ENCODE data around the gene RAB39B. TPM values are rescaled to one million over a fixed set of nuclear protein-coding genes. Genes with fewer than 3 reads are reported as not detected.
"Not testable (repeated sequence)": the region's sequence is repeated elsewhere in the genome, so short reads cannot be mapped to it uniquely, and the experiment has no call there.

The RAB39B gene, protein sequence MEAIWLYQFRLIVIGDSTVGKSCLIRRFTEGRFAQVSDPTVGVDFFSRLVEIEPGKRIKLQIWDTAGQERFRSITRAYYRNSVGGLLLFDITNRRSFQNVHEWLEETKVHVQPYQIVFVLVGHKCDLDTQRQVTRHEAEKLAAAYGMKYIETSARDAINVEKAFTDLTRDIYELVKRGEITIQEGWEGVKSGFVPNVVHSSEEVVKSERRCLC
- total RNA-seq, result 1.7 and 2.1 TPM in 2 replicates
- 3.0 and 4.2 TPM in 2 replicates for polyA plus RNA-seq

DNA sequence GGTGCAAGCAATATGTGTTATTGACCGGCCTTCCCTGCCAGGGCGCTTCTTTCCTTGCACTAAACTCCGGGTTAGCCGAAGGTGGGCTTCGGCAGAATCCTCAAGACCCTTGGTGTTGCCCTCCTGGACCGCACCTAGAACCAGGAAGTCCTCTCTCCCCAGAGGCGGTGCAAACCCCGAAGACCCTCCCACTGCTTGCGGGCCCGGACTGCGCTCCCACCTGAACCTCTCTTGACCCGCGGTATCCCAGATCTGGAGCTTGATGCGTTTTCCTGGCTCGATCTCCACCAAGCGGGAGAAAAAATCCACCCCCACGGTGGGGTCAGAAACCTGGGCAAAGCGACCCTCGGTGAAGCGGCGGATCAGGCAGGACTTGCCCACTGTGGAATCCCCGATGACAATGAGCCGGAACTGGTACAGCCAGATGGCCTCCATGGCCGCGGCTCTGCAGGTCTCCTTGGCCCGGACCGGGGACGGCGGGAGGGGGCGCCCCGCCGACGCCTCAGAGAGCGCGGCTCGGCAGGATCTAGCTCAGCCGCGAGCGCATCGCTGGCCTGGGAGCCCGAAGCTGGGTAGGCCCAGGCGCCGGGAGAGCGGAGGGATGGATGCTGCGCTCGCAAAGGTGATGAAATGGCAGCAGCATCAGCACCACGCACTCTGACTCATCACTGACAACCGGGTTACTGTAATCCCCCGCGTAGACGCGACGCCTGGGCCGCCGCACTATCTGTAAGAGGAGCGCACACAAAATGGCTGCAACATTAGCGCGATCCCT lies at the start of gene RAB39B:
Gene RAB39B (minus strand): TSS at position 638 of the 775 bp plus-strand sequence. CDS start 203 bp downstream, at position 435.
- Histone ChIP-seq H3K9me3 (ENCODE audit: low read depth) (no peaks in the 10 kb centered on the region), H3K4me1 (ENCODE audit: low read depth) (no peaks in the 10 kb centered on the region), H3K4me3 (peak within 1 kb of the TSS; percentile 52), H3K27me3 (no peaks in the 10 kb centered on the region), H3K27ac (no peak within 1 kb of the TSS), H3K36me3 (no peaks in the 10 kb centered on the region)
- peak; percentile 53 to 61 for DNase-seq (ENCODE audit: low read depth in 1 of 2, low spot score in 1 of 2)
- TF ChIP-seq, protein P1, sequence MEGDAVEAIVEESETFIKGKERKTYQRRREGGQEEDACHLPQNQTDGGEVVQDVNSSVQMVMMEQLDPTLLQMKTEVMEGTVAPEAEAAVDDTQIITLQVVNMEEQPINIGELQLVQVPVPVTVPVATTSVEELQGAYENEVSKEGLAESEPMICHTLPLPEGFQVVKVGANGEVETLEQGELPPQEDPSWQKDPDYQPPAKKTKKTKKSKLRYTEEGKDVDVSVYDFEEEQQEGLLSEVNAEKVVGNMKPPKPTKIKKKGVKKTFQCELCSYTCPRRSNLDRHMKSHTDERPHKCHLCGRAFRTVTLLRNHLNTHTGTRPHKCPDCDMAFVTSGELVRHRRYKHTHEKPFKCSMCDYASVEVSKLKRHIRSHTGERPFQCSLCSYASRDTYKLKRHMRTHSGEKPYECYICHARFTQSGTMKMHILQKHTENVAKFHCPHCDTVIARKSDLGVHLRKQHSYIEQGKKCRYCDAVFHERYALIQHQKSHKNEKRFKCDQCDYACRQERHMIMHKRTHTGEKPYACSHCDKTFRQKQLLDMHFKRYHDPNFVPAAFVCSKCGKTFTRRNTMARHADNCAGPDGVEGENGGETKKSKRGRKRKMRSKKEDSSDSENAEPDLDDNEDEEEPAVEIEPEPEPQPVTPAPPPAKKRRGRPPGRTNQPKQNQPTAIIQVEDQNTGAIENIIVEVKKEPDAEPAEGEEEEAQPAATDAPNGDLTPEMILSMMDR (IDR thresholded peaks at IDR 0.05; ENCODE audit: low read depth, low read length), result no peak

DNA sequence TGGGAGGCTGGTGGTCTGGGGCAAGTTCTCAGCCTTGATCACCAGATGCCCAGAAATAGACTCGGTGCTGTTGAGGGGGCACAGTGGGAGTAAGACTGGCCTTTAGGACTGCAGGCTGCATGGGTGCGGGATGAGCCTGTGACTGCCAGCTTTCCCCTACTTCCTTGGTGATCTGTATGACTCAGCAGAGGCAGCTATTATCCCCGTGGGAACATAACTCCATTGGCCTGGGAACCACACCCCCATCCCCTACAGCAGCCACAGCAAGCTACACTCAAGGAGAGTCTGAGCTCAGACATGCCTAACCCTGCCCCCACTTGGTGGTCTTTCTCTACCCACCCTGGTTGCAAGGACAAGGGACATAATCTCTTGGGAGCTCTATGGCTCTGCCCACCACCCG lies 49.5 kb upstream of the RAB39B start:
- Histone ChIP-seq H3K4me1 (ENCODE audit: low read depth) (no peaks in the 10 kb centered on the region), H3K27ac (no peak overlapping the region), H3K9me3 (ENCODE audit: low read depth) (no peaks in the 10 kb centered on the region), H3K4me3 (no peak overlapping the region), H3K27me3 (no peaks in the 10 kb centered on the region), H3K36me3 (no peaks in the 10 kb centered on the region)
- TF ChIP-seq, protein P1 (IDR thresholded peaks at IDR 0.05; ENCODE audit: low read depth, low read length), result no peak
- no peak for DNase-seq (ENCODE audit: low read depth in 1 of 2, low spot score in 1 of 2)

DNA sequence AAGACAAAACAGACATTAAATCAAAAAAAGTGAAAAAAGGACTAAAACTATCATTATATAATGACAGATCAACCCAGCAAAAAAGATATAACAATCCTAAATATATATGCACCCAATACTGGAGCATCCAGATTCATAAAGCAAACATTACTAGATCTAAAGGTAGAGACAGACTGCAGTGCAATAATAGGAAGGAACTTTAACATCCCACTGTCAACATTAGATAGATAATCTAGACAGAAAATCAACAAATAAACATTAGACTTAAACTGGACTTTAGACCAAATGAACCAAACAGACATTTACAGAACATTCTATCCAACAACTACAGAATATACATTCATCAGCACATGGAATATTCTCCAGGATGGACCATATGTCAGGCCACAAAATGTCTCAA lies 29.5 kb upstream of the RAB39B start:
- no peaks in the 10 kb centered on the region for H3K27me3 ChIP-seq
- no peaks in the 10 kb centered on the region for H3K9me3 ChIP-seq (ENCODE audit: low read depth)
- no peak overlapping the region for H3K4me3 ChIP-seq
- DNase-seq (ENCODE audit: low read depth in 1 of 2, low spot score in 1 of 2), result no peak
- TF ChIP-seq, protein P1 (IDR thresholded peaks at IDR 0.05; ENCODE audit: low read depth, low read length), result no peak
- H3K27ac ChIP-seq, result no peak overlapping the region
- no peaks in the 10 kb centered on the region for H3K4me1 ChIP-seq (ENCODE audit: low read depth)
- H3K36me3 ChIP-seq, result no peaks in the 10 kb centered on the region

DNA sequence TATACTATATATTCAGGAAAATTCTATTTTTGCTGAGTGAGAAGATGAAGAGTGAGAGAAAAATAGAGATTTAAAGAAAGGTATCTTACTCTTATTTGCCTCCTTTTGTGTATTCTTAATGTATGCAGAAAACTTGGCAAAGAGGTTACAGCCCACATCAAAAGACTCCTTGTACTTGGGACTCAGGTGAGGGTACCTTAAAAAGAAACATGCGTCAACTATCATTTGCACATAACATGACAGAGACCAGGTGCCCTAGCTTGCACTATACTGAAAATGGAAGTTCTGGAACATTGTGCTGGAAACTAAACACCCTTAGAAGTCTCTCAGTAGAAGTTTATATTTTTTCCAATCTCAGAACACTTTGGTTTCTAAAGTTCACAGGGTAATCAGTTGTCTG lies 15.6 kb upstream of the RAB39B start:
- DNase-seq (ENCODE audit: low read depth in 1 of 2, low spot score in 1 of 2), result no peak
- TF ChIP-seq, protein P1 (IDR thresholded peaks at IDR 0.05; ENCODE audit: low read depth, low read length), result no peak
- H3K9me3 ChIP-seq (ENCODE audit: low read depth), result no peaks in the 10 kb centered on the region
- no peaks in the 10 kb centered on the region for H3K4me1 ChIP-seq (ENCODE audit: low read depth)
- H3K36me3 ChIP-seq, result no peaks in the 10 kb centered on the region
- no peak overlapping the region for H3K27ac ChIP-seq
- no peaks in the 10 kb centered on the region for H3K27me3 ChIP-seq
- H3K4me3 ChIP-seq, result no peak overlapping the region

DNA sequence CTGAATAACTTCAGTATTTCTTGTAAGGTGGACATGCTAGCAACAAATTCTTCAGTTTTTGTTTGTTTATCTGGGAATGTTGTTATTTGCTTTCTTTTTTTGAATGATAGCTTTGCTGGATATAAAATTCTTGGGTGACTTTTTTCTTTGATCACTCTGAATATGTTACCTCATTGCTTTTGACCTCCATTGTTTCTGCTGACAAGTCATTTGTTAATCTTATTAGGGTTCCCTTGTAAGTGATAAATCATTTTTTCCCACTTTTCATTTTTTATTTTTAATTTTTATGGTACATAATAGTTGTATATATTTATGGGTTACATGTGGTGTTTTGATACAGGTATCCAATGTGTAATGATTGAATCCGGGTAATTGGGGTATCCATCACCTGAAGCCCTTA lies 6.7 kb upstream of the RAB39B start:
- Histone ChIP-seq H3K9me3 (ENCODE audit: low read depth) (peaks cover 2% of the 10 kb centered on the region), H3K36me3 (no peaks in the 10 kb centered on the region), H3K4me3 (no peak overlapping the region), H3K4me1 (ENCODE audit: low read depth) (no peaks in the 10 kb centered on the region), H3K27ac (no peak overlapping the region), H3K27me3 (no peaks in the 10 kb centered on the region)
- DNase-seq (ENCODE audit: low read depth in 1 of 2, low spot score in 1 of 2), result no peak
- TF ChIP-seq, protein P1 (IDR thresholded peaks at IDR 0.05; ENCODE audit: low read depth, low read length), result no peak

DNA sequence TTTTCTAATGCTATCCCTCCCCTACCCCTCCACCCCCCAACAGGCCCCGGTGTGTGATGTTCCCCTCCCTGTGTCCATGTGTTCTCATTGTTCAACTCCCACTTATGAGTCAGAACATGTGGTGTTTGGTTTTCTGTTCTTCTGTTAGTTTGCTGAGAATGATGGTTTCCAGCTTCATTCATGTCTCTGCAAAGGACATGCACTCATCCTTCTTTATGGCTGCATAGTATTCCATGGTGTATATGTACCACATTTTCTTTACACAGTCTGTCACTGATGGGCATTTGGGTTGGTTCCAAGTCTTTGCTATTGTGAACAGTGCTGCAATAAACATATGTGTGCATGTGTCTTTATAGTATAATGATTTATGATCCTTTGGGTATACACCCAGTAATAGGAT lies 3.7 kb upstream of the RAB39B start:
- not testable (repeated sequence) for H3K36me3 ChIP-seq; H3K9me3 ChIP-seq (ENCODE audit: low read depth); H3K4me1 ChIP-seq (ENCODE audit: low read depth)

More for the DNA sequence above, 3.7 kb upstream of the RAB39B start:
- H3K27ac ChIP-seq; DNase-seq (ENCODE audit: low read depth in 1 of 2, low spot score in 1 of 2); H3K4me3 ChIP-seq; H3K27me3 ChIP-seq: not testable (repeated sequence)

Measured in cardiac muscle cell (in vitro differentiated cells and primary cell).